SK-N-SH (cell line): ENCODE data around the gene CEP85. TPM values are rescaled to one million over a fixed set of nuclear protein-coding genes. Genes with fewer than 3 reads are reported as not detected.

ENCODE experiments used
- CTCF ChIA-PET: fragments of 300-600, 350-600 bp; formaldehyde crosslinking; extraction: SDS; loops from one replicate; lab custom pipeline; 2021; lab: Yijun Ruan, JAX
- POLR2A ChIA-PET: fragments of 350-600 bp; sonication (Branson Sonifier 250); formaldehyde crosslinking; extraction: SDS; loops from one replicate; lab custom pipeline; 2020; ENCODE audit warnings: antibody characterized with exemption, inconsistent platforms; lab: Yijun Ruan, JAX
- DNase-seq: peaks from one replicate; pipeline ENCODE4 v3.0.0; 2012
- H2AFZ ChIP-seq: fragments of 200-600 bp; sonication (generic); 2 replicates; pipeline ENCODE4 v1.8.1; 2016; ENCODE audit warnings: antibody characterized with exemption, mild to moderate bottlenecking, low read depth
- H3F3A ChIP-seq: fragments of 200-600 bp; sonication (generic); replicated peaks from 2 replicates; pipeline ENCODE3; 2016; ENCODE audit warnings: antibody characterized with exemption, mild to moderate bottlenecking; ENCODE audit not compliant: insufficient read depth
- H3K27ac ChIP-seq, 2 experiments: fragments of 200-500 bp in 1 of 2; fragments of 200-600 bp in 1 of 2; sonication (Bioruptor generic) in 1 of 2; sonication (generic), shearing (Covaris generic) in 1 of 2; 2 replicates each; pipeline versions ENCODE4 v1.5.1 to v1.6.1; 2014 to 2016; ENCODE audit warnings: low read depth in 2 of 2, inconsistent platforms in 1 of 2, low read length in 1 of 2, mild to moderate bottlenecking in 1 of 2, mixed read lengths in 1 of 2
- H3K27me3 ChIP-seq: fragments of 200-600 bp; sonication (generic), shearing (Covaris generic); 2 replicates; pipeline ENCODE4 v1.6.1; 2016; ENCODE audit warnings: mixed run types; ENCODE audit not compliant: insufficient read depth
- H3K36me3 ChIP-seq, 2 experiments: fragments of 200-500 bp in 1 of 2; fragments of 200-600 bp in 1 of 2; sonication (Bioruptor generic) in 1 of 2; sonication (generic) in 1 of 2; replicated peaks in 1 of 2; 2 replicates each; pipeline versions ENCODE3 to v1.5.1; 2014 to 2016; ENCODE audit warnings: low read length in 1 of 2, mild to moderate bottlenecking in 1 of 2; ENCODE audit not compliant: insufficient read depth in 2 of 2, control insufficient read depth in 1 of 2
- H3K4me1 ChIP-seq, 2 experiments: fragments of 200-500 bp in 1 of 2; fragments of 200-600 bp in 1 of 2; sonication (Bioruptor generic) in 1 of 2; sonication (generic), shearing (Covaris generic) in 1 of 2; 2 replicates each; pipeline versions ENCODE4 v1.5.1 to v1.6.1; 2014 to 2016; ENCODE audit warnings: low read depth in 1 of 2, low read length in 1 of 2, mixed run types in 1 of 2; ENCODE audit not compliant: insufficient read depth in 2 of 2, control insufficient read depth in 1 of 2
- H3K4me2 ChIP-seq: fragments of 200-600 bp; sonication (generic), shearing (Covaris generic); 2 replicates; pipeline ENCODE4 v1.6.1; 2017; ENCODE audit warnings: mixed run types
- H3K4me3 ChIP-seq, 2 experiments: fragments of 200-500 bp in 1 of 2; fragments of 200-600 bp in 1 of 2; sonication (Bioruptor generic) in 1 of 2; sonication (generic), shearing (Covaris generic) in 1 of 2; 2 replicates each; pipeline versions ENCODE4 v1.5.1 to v1.8.1; 2014 to 2016; ENCODE audit warnings: low read depth in 2 of 2, inconsistent platforms in 1 of 2, low read length in 1 of 2, mild to moderate bottlenecking in 1 of 2, mixed read lengths in 1 of 2, moderate library complexity in 1 of 2
- H3K79me2 ChIP-seq: fragments of 200-600 bp; sonication (generic); 2 replicates; pipeline ENCODE4 v1.8.1; 2017; ENCODE audit warnings: mild to moderate bottlenecking; ENCODE audit not compliant: insufficient read depth
- H3K9ac ChIP-seq: fragments of 200-600 bp; sonication (generic); 2 replicates; pipeline ENCODE4 v1.6.1; 2017; ENCODE audit warnings: mixed run types
- H3K9me2 ChIP-seq: fragments of 200-600 bp; sonication (generic); 2 replicates; pipeline ENCODE4 v1.6.1; 2017; ENCODE audit warnings: mixed run types
- H3K9me3 ChIP-seq: fragments of 200-600 bp; sonication (generic); 2 replicates; pipeline ENCODE4 v1.6.1; 2017; ENCODE audit warnings: mixed run types, mild to moderate bottlenecking, moderate library complexity
- H4K20me1 ChIP-seq: fragments of 200-600 bp; sonication (generic); 2 replicates; pipeline ENCODE4 v1.6.1; 2017; ENCODE audit warnings: mild to moderate bottlenecking, mixed run types; ENCODE audit not compliant: insufficient read depth
- CHD2 ChIP-seq: fragments of 150-350 bp; IDR thresholded peaks from 2 replicates; pipeline ENCODE4 v1.6.1; 2018; ENCODE audit warnings: low read length; ENCODE audit not compliant: partially characterized antibody
- EZH2phosphoT487 ChIP-seq: fragments of 200-600 bp; sonication (generic); IDR thresholded peaks from 2 replicates; pipeline ENCODE4 v1.6.1; 2017; ENCODE audit warnings: low read depth, mixed run types, mild to moderate bottlenecking, antibody characterized with exemption, moderate library complexity, borderline replicate concordance
- FOSL2 ChIP-seq: IDR thresholded peaks from 2 replicates; pipeline ENCODE4 v1.4.0; 2012; ENCODE audit warnings: low read depth, mild to moderate bottlenecking, moderate library complexity, borderline replicate concordance
- FOXM1 ChIP-seq: IDR thresholded peaks from 2 replicates; pipeline ENCODE4 v1.4.0; 2012; ENCODE audit warnings: low read depth, mild to moderate bottlenecking
- GATA2 ChIP-seq: sonication (generic); formaldehyde crosslinking; IDR thresholded peaks from 2 replicates; pipeline ENCODE4 v1.5.0; 2020; ENCODE audit warnings: mild to moderate bottlenecking, missing genetic modification reagents
- JUND ChIP-seq: IDR thresholded peaks from 2 replicates; pipeline ENCODE4 v1.4.0; 2012
- MEF2A ChIP-seq: IDR thresholded peaks from 2 replicates; pipeline ENCODE4 v1.4.0; 2012; ENCODE audit warnings: low read depth, borderline replicate concordance
- RCOR1 ChIP-seq: fragments of 150-350 bp; IDR thresholded peaks from 2 replicates; pipeline ENCODE4 v1.6.1; 2017; ENCODE audit warnings: antibody characterized with exemption, low read length
- SIN3A ChIP-seq: IDR thresholded peaks from 2 replicates; pipeline ENCODE4 v1.6.1; 2012; ENCODE audit warnings: low read depth, mild to moderate bottlenecking, low read length, moderate library complexity, borderline replicate concordance
- TAF1 ChIP-seq: IDR thresholded peaks from 2 replicates; pipeline ENCODE4 v1.6.1; 2012; ENCODE audit warnings: low read depth, mild to moderate bottlenecking, low read length, moderate library complexity, borderline replicate concordance
- TCF12 ChIP-seq: IDR thresholded peaks from 2 replicates; pipeline ENCODE4 v1.4.0; 2012
- TEAD4 ChIP-seq: IDR thresholded peaks from 2 replicates; pipeline ENCODE4 v1.4.0; 2012; ENCODE audit warnings: mild to moderate bottlenecking, borderline replicate concordance; ENCODE audit not compliant: insufficient read depth
- WGBS: methylation state at CpG from one replicate; pipeline ENCODE4 v1.1.6; 2017; ENCODE audit warnings: low lambda C conversion rate; 5-methylcytosine and 5-hydroxymethylcytosine counted together
- polyA plus RNA-seq, 3 experiments: library from polyadenylated mRNA; depleted of rRNA; stranded (reverse); fragments of >200 nt; gene quantifications; 2 replicates each; pipeline ENCODE4 v1.2.3, GENCODE V29; 2012
- TF ChIP-seq, protein P1 (sequence below): fragments of 150-350 bp; IDR thresholded peaks from 2 replicates; pipeline ENCODE4 v1.6.1; 2016; ENCODE audit warnings: mild to moderate bottlenecking, low read depth, low read length
- TF ChIP-seq, protein P2 (sequence below): fragments of 150-350 bp; IDR thresholded peaks from 2 replicates; pipeline ENCODE4 v1.6.1; 2017; ENCODE audit warnings: antibody characterized with exemption, low read length, low read depth, borderline replicate concordance
- TF ChIP-seq, protein P3 (sequence below): IDR thresholded peaks from 2 replicates; pipeline ENCODE4; 2012

CEP85 gene
- polyA plus RNA-seq, 1 of the 3 experiments (the other 2 are of a cell fraction) = 12.1 TPM

DNA sequence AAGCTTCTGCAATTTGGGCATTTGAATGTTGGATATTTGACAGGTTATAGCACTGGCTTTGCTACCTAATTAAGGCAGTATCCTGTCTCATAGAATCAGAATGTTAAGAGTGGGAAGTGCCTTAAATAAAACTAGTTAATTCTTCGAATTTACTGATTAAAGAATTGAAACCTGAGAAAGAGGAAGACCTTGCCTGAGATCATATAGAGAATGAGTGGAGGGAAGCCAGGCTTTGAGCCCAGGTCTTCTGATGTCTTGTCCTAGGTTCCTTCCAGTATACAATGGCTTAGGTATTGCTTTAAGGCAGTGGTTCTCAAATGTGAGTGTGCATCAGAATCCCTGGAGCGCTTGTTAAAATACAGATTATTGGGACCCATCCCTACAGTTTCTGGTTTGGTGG lies 25.0 kb downstream of the CEP85 start:
- H3K36me3 ChIP-seq = peaks cover 10 to 30% of the 10 kb centered on the region in 2 experiments
- no peak for DNase-seq
- 84% methylated on average over 2 of the region's 2 CpGs for WGBS
- H3K27me3 ChIP-seq = no peaks in the 10 kb centered on the region
- H3K79me2 ChIP-seq = no peaks in the 10 kb centered on the region
- H3F3A ChIP-seq = no peaks in the 10 kb centered on the region
- H2AFZ ChIP-seq = no peak overlapping the region
- H3K27ac ChIP-seq = no peak overlapping the region
- no peak overlapping the region for H3K9ac ChIP-seq
- ChIA-PET POLR2A (no interaction called here), CTCF (interaction anchor here (1.2 to 2.0 kb wide), 2 partner anchors 15 to 62 kb away, joined by 3 to 8 read pairs; no protein-coding TSS in a partner anchor)
- H3K9me2 ChIP-seq = no peaks in the 10 kb centered on the region
- H3K4me3 ChIP-seq = no peak overlapping the region
- TF ChIP-seq TAF1 (no peak), MEF2A (no peak), TEAD4 (no peak), SIN3A (no peak), FOXM1 (no peak), GATA2 (CRISPR knock-in tag) (no peak), JUND (no peak), RCOR1 (no peak), EZH2phosphoT487 (no peak), FOSL2 (no peak)
- TF ChIP-seq, protein P1, sequence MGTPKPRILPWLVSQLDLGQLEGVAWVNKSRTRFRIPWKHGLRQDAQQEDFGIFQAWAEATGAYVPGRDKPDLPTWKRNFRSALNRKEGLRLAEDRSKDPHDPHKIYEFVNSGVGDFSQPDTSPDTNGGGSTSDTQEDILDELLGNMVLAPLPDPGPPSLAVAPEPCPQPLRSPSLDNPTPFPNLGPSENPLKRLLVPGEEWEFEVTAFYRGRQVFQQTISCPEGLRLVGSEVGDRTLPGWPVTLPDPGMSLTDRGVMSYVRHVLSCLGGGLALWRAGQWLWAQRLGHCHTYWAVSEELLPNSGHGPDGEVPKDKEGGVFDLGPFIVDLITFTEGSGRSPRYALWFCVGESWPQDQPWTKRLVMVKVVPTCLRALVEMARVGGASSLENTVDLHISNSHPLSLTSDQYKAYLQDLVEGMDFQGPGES = no peak
- TF ChIP-seq, protein P2, sequence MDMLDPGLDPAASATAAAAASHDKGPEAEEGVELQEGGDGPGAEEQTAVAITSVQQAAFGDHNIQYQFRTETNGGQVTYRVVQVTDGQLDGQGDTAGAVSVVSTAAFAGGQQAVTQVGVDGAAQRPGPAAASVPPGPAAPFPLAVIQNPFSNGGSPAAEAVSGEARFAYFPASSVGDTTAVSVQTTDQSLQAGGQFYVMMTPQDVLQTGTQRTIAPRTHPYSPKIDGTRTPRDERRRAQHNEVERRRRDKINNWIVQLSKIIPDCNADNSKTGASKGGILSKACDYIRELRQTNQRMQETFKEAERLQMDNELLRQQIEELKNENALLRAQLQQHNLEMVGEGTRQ = no peak
- no peaks in the 10 kb centered on the region for H3K9me3 ChIP-seq
- no peaks in the 10 kb centered on the region for H4K20me1 ChIP-seq
- no peaks in the 10 kb centered on the region for H3K4me1 ChIP-seq
- no peak overlapping the region for H3K4me2 ChIP-seq

DNA sequence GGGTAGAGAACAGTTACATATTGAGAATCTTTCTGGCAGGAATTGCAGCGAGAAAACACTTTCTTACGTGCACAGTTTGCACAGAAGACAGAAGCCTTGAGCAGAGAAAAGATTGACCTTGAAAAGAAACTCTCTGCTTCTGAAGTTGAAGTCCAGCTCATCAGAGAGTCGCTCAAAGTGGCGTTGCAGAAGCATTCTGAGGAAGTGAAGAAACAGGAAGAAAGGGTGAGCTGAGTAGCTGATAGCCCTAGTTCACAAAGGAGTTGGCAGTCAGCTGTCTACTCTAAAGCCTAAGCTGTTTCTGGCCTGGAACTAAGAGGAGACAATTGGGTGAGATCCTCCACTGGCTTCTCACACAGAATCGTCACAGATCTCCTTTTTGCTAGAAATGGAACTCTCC lies 25.6 kb downstream of the CEP85 start:
- no peak for TF ChIP-seq CHD2
- TF ChIP-seq FOXM1 = no peak
- TF ChIP-seq JUND = no peak
- TF ChIP-seq, protein P3, sequence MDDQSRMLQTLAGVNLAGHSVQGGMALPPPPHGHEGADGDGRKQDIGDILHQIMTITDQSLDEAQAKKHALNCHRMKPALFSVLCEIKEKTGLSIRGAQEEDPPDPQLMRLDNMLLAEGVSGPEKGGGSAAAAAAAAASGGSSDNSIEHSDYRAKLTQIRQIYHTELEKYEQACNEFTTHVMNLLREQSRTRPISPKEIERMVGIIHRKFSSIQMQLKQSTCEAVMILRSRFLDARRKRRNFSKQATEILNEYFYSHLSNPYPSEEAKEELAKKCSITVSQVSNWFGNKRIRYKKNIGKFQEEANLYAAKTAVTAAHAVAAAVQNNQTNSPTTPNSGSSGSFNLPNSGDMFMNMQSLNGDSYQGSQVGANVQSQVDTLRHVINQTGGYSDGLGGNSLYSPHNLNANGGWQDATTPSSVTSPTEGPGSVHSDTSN = no peak
- no peak for TF ChIP-seq TCF12
- TF ChIP-seq SIN3A = no peak
- no peak for TF ChIP-seq FOSL2
- Histone ChIP-seq H3K9me2 (no peaks in the 10 kb centered on the region), H3K27ac (no peak overlapping the region), H3K9ac (no peak overlapping the region), H2AFZ (no peak overlapping the region), H4K20me1 (no peaks in the 10 kb centered on the region), H3K4me1 (no peaks in the 10 kb centered on the region), H3K27me3 (no peaks in the 10 kb centered on the region), H3K36me3 (peaks cover 10 to 30% of the 10 kb centered on the region in 2 experiments), H3K4me2 (no peak overlapping the region), H3K4me3 (no peak overlapping the region), H3K9me3 (no peaks in the 10 kb centered on the region), H3F3A (no peaks in the 10 kb centered on the region), H3K79me2 (no peaks in the 10 kb centered on the region)
- no peak for DNase-seq
- CTCF ChIA-PET = interaction anchor here (1.7 to 2.0 kb wide), 2 partner anchors 19 to 62 kb away, joined by 5 to 8 read pairs; no protein-coding TSS in a partner anchor
- POLR2A ChIA-PET = no interaction called here
- WGBS = 98% methylated on average over 5 of the region's 5 CpGs
